HepG2 (cell line): ENCODE results near the gene NGEF. TPM values are rescaled to one million over a fixed set of nuclear protein-coding genes. Genes with fewer than 3 reads are reported as not detected.
A peak's percentile ranks its signal among the peaks of the same experiment; 100 is the strongest.

ENCODE experiments used
- CCAR2 ChIP-seq: fragments of 200-400 bp; formaldehyde crosslinking; optimal IDR thresholded peaks from 2 replicates; pipeline ENCODE3; 2018; ENCODE audit warnings: low read depth, mild to moderate bottlenecking, low read length, moderate library complexity
- ESRRA ChIP-seq: sonication (generic); formaldehyde crosslinking; IDR thresholded peaks from 2 replicates; pipeline ENCODE4 v1.5.1; 2020; ENCODE audit warnings: mild to moderate bottlenecking, low read depth, missing genetic modification reagents
- FOXA3 ChIP-seq: IDR thresholded peaks from 2 replicates; pipeline ENCODE4 v1.6.1; 2016; ENCODE audit warnings: missing genetic modification reagents, missing compliant biosample characterization
- HHEX ChIP-seq: IDR thresholded peaks from 2 replicates; pipeline ENCODE4 v1.6.1; 2016; ENCODE audit warnings: control low read depth
- JARID2 ChIP-seq: sonication (generic); formaldehyde crosslinking; IDR thresholded peaks from 2 replicates; pipeline ENCODE4 v1.8.1; 2023; ENCODE audit warnings: missing genetic modification reagents, inconsistent platforms; ENCODE audit not compliant: insufficient replicate concordance
- JUND ChIP-seq: sonication (generic); formaldehyde crosslinking; IDR thresholded peaks from 2 replicates; pipeline ENCODE4 v1.8.0; 2022; ENCODE audit warnings: mild to moderate bottlenecking, missing genetic modification reagents
- KDM2A ChIP-seq: sonication (generic); formaldehyde crosslinking; IDR thresholded peaks from 2 replicates; pipeline ENCODE4 v1.4.0; 2020; ENCODE audit warnings: low read depth, missing genetic modification reagents, borderline replicate concordance
- KMT2B ChIP-seq: IDR thresholded peaks from 2 replicates; pipeline ENCODE4 v1.6.1; 2016; ENCODE audit warnings: missing genetic modification reagents, missing compliant biosample characterization
- MTF1 ChIP-seq: sonication (generic); formaldehyde crosslinking; IDR thresholded peaks from 2 replicates; pipeline ENCODE4 v1.5.0; 2020; ENCODE audit warnings: missing genetic modification reagents
- NR2F6 ChIP-seq, 2 experiments: IDR thresholded peaks; 2 replicates each; pipeline ENCODE4 v1.6.1; 2016; ENCODE audit warnings: antibody characterized with exemption in 1 of 2, mild to moderate bottlenecking in 1 of 2
- POLR2AphosphoS2 ChIP-seq: IDR thresholded peaks from 2 replicates; pipeline ENCODE4 v1.6.1; 2011; ENCODE audit warnings: low read depth, low read length, improper control_type of control experiment
- RERE ChIP-seq: IDR thresholded peaks from 2 replicates; pipeline ENCODE4 v1.6.1; 2016; ENCODE audit warnings: low read depth, missing genetic modification reagents, missing compliant biosample characterization
- ZBTB21 ChIP-seq: sonication (generic); formaldehyde crosslinking; IDR thresholded peaks from 2 replicates; pipeline ENCODE4 v1.4.0; 2020; ENCODE audit warnings: missing genetic modification reagents
- ZNF577 ChIP-seq: sonication (generic); formaldehyde crosslinking; IDR thresholded peaks from 2 replicates; pipeline ENCODE4 v1.4.0; 2020; ENCODE audit warnings: mild to moderate bottlenecking, low read depth, missing genetic modification reagents, borderline replicate concordance
- ZNF639 ChIP-seq: conservative IDR thresholded peaks from 2 replicates; pipeline ENCODE4 v1.6.1; 2018; ENCODE audit warnings: missing genetic modification reagents
- ZNF724P ChIP-seq: sonication (generic); formaldehyde crosslinking; IDR thresholded peaks from 2 replicates; pipeline ENCODE4 v1.8.0; 2022; ENCODE audit warnings: missing genetic modification reagents, borderline replicate concordance
- polyA plus RNA-seq, 8 experiments: library from polyadenylated mRNA; depleted of rRNA in 3 of 8; stranded (reverse) in 7 of 8; unstranded in 1 of 8; fragments of >200 nt; fragmentation: Illumina TruSeq in 4 of 8; extraction: Trizol in 4 of 8; gene quantifications; 2 replicates each; pipeline versions ENCODE4 v1.2.1 to v1.2.3, GENCODE V29; 2011 to 2016; ENCODE audit warnings: low read depth in 4 of 8, missing spikeins in 1 of 8, mixed read lengths in 1 of 8; ENCODE audit not compliant: insufficient read depth in 1 of 8
- total RNA-seq, 5 experiments: library from RNA; depleted of rRNA; stranded (reverse); fragments of >200 nt; fragmentation: Illumina TruSeq; extraction: Trizol; gene quantifications; 2 replicates each; pipeline ENCODE4 v1.2.3, GENCODE V29; 2016; ENCODE audit warnings: low read depth in 1 of 5
- TF ChIP-seq, protein P1 (sequence below): sonication (generic); formaldehyde crosslinking; IDR thresholded peaks from 2 replicates; pipeline ENCODE4 v1.4.0; 2020; ENCODE audit warnings: missing genetic modification reagents
- TF ChIP-seq, protein P2 (sequence below): IDR thresholded peaks from 2 replicates; pipeline ENCODE4 v1.6.1; 2016; ENCODE audit warnings: mild to moderate bottlenecking
- TF ChIP-seq, protein P3 (sequence below): IDR thresholded peaks from 2 replicates; pipeline ENCODE4 v1.6.1; 2018; ENCODE audit warnings: missing genetic modification reagents, mild to moderate bottlenecking, missing compliant biosample characterization

The NGEF gene
- total and polyA plus RNA-seq, 2 of the 13 experiments (the other 11 are each of a cell fraction or from before 2014, with no cell fraction given): 14.4 to 36.9 TPM

GRCh38 chr2:233013027-233013461, at the start of gene NGEF (continued):
- TF ChIP-seq MTF1 (CRISPR knock-in tag) (no peak; the same call in 1 of the 2 replicates), JARID2 (CRISPR knock-in tag) (no peak), NR2F6 (IDR thresholded peaks at IDR 0.05) (0 out of 2 replicates have a peak, but pooled peaks have one; percentile 59), NR2F6 (CRISPR knock-in tag; IDR thresholded peaks at IDR 0.05) (peak; percentile 92), RERE (no peak), KDM2A (CRISPR knock-in tag) (peak; percentile 78; the same call in 1 of the 2 replicates), ZBTB21 (CRISPR knock-in tag) (no peak; the same call in 1 of the 2 replicates), ZNF577 (CRISPR knock-in tag) (no peak), ZNF639 (CRISPR knock-in tag) (no peak; the same call in 1 of the 2 replicates), HHEX (CRISPR knock-in tag) (peak; percentile 47), FOXA3 (CRISPR knock-in tag) (peak; percentile 99), ESRRA (CRISPR knock-in tag) (peak; percentile 80), KMT2B (CRISPR knock-in tag) (peak; percentile 66; the same call in 1 of the 2 replicates), POLR2AphosphoS2 (no peak), CCAR2 (no peak), ZNF724P (CRISPR knock-in tag) (peak; percentile 80; the same call in 1 of the 2 replicates), JUND (no peak)
- TF ChIP-seq, protein P1, sequence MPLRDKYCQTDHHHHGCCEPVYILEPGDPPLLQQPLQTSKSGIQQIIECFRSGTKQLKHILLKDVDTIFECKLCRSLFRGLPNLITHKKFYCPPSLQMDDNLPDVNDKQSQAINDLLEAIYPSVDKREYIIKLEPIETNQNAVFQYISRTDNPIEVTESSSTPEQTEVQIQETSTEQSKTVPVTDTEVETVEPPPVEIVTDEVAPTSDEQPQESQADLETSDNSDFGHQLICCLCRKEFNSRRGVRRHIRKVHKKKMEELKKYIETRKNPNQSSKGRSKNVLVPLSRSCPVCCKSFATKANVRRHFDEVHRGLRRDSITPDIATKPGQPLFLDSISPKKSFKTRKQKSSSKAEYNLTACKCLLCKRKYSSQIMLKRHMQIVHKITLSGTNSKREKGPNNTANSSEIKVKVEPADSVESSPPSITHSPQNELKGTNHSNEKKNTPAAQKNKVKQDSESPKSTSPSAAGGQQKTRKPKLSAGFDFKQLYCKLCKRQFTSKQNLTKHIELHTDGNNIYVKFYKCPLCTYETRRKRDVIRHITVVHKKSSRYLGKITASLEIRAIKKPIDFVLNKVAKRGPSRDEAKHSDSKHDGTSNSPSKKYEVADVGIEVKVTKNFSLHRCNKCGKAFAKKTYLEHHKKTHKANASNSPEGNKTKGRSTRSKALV (CRISPR knock-in tag): no peak
- TF ChIP-seq, protein P2, sequence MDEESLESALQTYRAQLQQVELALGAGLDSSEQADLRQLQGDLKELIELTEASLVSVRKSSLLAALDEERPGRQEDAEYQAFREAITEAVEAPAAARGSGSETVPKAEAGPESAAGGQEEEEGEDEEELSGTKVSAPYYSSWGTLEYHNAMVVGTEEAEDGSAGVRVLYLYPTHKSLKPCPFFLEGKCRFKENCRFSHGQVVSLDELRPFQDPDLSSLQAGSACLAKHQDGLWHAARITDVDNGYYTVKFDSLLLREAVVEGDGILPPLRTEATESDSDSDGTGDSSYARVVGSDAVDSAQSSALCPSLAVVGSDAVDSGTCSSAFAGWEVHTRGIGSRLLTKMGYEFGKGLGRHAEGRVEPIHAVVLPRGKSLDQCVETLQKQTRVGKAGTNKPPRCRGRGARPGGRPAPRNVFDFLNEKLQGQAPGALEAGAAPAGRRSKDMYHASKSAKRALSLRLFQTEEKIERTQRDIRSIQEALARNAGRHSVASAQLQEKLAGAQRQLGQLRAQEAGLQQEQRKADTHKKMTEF (CRISPR knock-in tag): peak; percentile 91
- TF ChIP-seq, protein P3, sequence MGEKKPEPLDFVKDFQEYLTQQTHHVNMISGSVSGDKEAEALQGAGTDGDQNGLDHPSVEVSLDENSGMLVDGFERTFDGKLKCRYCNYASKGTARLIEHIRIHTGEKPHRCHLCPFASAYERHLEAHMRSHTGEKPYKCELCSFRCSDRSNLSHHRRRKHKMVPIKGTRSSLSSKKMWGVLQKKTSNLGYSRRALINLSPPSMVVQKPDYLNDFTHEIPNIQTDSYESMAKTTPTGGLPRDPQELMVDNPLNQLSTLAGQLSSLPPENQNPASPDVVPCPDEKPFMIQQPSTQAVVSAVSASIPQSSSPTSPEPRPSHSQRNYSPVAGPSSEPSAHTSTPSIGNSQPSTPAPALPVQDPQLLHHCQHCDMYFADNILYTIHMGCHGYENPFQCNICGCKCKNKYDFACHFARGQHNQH (CRISPR knock-in tag): peak; percentile 94
